Fibroblast of lung (primary cell): ENCODE data around the gene GPR176. TPM values are rescaled to one million over a fixed set of nuclear protein-coding genes. Genes with fewer than 3 reads are reported as not detected.

ENCODE experiments used
- DNase-seq, 2 donors: peaks; one replicate each; pipeline versions ENCODE4 v3.0.0 to v3.0.0-alpha.2; 2010; ENCODE audit warnings: low read depth in 2 of 2
- H2AFZ ChIP-seq: 2 replicates; pipeline ENCODE4 v1.5.1; 2012; ENCODE audit warnings: low read length, control low read depth, inconsistent platforms
- H3K27ac ChIP-seq: 2 replicates; pipeline ENCODE4 v1.5.1; 2011; ENCODE audit warnings: low read length, control low read depth; ENCODE audit not compliant: insufficient read depth
- H3K27me3 ChIP-seq: 2 replicates; pipeline ENCODE4 v1.5.1; 2011; ENCODE audit warnings: mild to moderate bottlenecking, low read length; ENCODE audit not compliant: control insufficient read depth, insufficient read depth
- H3K36me3 ChIP-seq: 2 replicates; pipeline ENCODE4 v1.5.1; 2011; ENCODE audit warnings: low read length; ENCODE audit not compliant: control insufficient read depth, insufficient read depth
- H3K4me1 ChIP-seq: 2 replicates; pipeline ENCODE4 v1.5.1; 2011; ENCODE audit warnings: low read length; ENCODE audit not compliant: control insufficient read depth, insufficient read depth; ENCODE audit errors: extremely low read depth
- H3K4me2 ChIP-seq: 2 replicates; pipeline ENCODE4 v1.5.1; 2011; ENCODE audit warnings: low read length, control low read depth; ENCODE audit not compliant: insufficient read depth; ENCODE audit errors: extremely low read depth
- H3K4me3 ChIP-seq, 4 experiments: fragments of 200-600 bp in 1 of 4; sonication (generic) in 1 of 4; replicated peaks in 1 of 4; 2 replicates each; pipeline ENCODE4 v1.5.1; 2011 to 2016; ENCODE audit warnings: low read length in 4 of 4, low read depth in 3 of 4, mild to moderate bottlenecking in 3 of 4, control low read depth in 2 of 4, inconsistent platforms in 1 of 4, mixed read lengths in 1 of 4; ENCODE audit not compliant: insufficient read depth in 1 of 4; ENCODE audit errors: control extremely low read depth in 1 of 4
- H3K79me2 ChIP-seq: 2 replicates; pipeline ENCODE4 v1.5.1; 2012; ENCODE audit warnings: mild to moderate bottlenecking, low read length, inconsistent platforms; ENCODE audit not compliant: control insufficient read depth, insufficient read depth
- H3K9ac ChIP-seq: 2 replicates; pipeline ENCODE4 v1.5.1; 2011; ENCODE audit warnings: mild to moderate bottlenecking, low read length, control low read depth; ENCODE audit not compliant: insufficient read depth
- H3K9me3 ChIP-seq: 2 replicates; pipeline ENCODE4 v1.5.1; 2012; ENCODE audit warnings: low read depth, low read length; ENCODE audit not compliant: control insufficient read depth, insufficient read depth
- H4K20me1 ChIP-seq: 2 replicates; pipeline ENCODE4 v1.5.1; 2011; ENCODE audit warnings: low read length; ENCODE audit not compliant: control insufficient read depth, insufficient read depth; ENCODE audit errors: extremely low read depth
- EZH2 ChIP-seq: IDR thresholded peaks from 2 replicates; pipeline ENCODE4 v1.5.1; 2012; ENCODE audit warnings: low read length, control low read depth, mild to moderate bottlenecking; ENCODE audit errors: missing control alignments
- polyA plus RNA-seq, 2 donors: library from polyadenylated mRNA; depleted of rRNA in 1 of 2; stranded (reverse) in 1 of 2; unstranded in 1 of 2; fragments of >200 nt; gene quantifications; 2 replicates each; pipeline ENCODE4 v1.2.1, GENCODE V29; 2011 to 2012; ENCODE audit warnings: missing spikeins in 1 of 2
- total RNA-seq: library from RNA; depleted of rRNA; stranded (reverse); fragments of >200 nt; gene quantifications from 2 replicates; pipeline ENCODE4 v1.2.1, GENCODE V29; 2014
- TF ChIP-seq, protein P1 (sequence below), 2 donors: IDR thresholded peaks in 1 of 2; conservative IDR thresholded peaks in 1 of 2; 1 replicate in 1 of 2; 2 replicates in 1 of 2; pipeline ENCODE4 v1.5.1; 2011 to 2012; ENCODE audit warnings: low read length in 2 of 2, control low read depth in 1 of 2, inconsistent platforms in 1 of 2, low read depth in 1 of 2, mild to moderate bottlenecking in 1 of 2

Gene GPR176
- total and polyA plus RNA-seq, 2 donors (not counting 1 experiment from before 2014, with no cell fraction given), result 124 to 179 TPM

DNA sequence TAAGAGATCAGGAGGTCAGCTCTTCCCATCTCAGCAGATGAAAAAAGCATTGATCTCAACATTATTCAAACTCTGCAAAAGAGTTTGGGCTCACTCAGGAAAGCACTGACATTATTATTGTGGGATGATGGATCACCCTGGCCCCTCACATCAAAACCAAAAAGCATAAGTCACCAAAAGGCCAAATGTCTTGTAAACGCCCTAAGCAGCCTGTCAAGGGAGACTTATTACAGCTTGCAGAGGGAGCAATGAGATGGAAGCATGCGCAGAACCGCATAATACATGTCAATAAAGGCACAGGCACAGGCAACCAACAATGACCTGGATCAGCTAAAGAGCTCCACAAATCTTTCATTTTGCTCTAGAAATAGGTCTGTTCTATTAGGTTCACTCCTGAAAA lies 142.0 kb downstream of the GPR176 start:
- TF ChIP-seq, protein P1, sequence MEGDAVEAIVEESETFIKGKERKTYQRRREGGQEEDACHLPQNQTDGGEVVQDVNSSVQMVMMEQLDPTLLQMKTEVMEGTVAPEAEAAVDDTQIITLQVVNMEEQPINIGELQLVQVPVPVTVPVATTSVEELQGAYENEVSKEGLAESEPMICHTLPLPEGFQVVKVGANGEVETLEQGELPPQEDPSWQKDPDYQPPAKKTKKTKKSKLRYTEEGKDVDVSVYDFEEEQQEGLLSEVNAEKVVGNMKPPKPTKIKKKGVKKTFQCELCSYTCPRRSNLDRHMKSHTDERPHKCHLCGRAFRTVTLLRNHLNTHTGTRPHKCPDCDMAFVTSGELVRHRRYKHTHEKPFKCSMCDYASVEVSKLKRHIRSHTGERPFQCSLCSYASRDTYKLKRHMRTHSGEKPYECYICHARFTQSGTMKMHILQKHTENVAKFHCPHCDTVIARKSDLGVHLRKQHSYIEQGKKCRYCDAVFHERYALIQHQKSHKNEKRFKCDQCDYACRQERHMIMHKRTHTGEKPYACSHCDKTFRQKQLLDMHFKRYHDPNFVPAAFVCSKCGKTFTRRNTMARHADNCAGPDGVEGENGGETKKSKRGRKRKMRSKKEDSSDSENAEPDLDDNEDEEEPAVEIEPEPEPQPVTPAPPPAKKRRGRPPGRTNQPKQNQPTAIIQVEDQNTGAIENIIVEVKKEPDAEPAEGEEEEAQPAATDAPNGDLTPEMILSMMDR (conservative IDR thresholded peaks at IDR 0.05 in 1 of 2, IDR thresholded peaks at IDR 0.05 in 1 of 2; ENCODE audit: low read depth in 1 of 2, low read length in 2 of 2), result no peak
- no peak for TF ChIP-seq EZH2
- Histone ChIP-seq H2AFZ (no peak overlapping the region), H3K9me3 (no peaks in the 10 kb centered on the region), H3K4me1 (no peaks in the 10 kb centered on the region), H3K4me3 (no peak overlapping the region), H3K27me3 (no peaks in the 10 kb centered on the region), H4K20me1 (no peaks in the 10 kb centered on the region), H3K27ac (no peak overlapping the region), H3K36me3 (no peaks in the 10 kb centered on the region), H3K79me2 (no peaks in the 10 kb centered on the region), H3K4me2 (no peak overlapping the region), H3K9ac (no peak overlapping the region)
- peak in 1 of 2 donors; percentile 82 for DNase-seq

DNA sequence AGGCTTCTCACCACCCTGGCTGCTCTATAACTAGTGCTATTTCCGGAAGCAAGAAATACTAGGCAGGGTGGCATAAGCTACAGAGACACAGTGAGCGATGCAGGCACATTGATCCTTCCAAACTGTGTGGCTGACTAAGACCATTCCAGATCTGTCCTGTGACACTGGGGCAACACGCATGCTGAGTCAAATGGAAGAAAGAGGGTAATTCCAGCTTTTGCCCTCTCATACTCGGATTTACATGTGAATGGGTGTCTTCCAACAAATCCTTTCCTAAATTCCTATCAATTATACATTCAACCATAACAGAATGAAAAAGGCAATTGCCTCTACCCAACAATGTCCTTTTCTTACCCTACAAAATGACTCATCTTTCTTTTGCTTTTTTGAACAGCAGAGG lies 142.6 kb downstream of the GPR176 start:
- Histone ChIP-seq H3K27ac (no peak overlapping the region), H2AFZ (no peak overlapping the region), H3K4me2 (no peak overlapping the region), H3K4me3 (no peak overlapping the region), H3K4me1 (no peaks in the 10 kb centered on the region), H3K9me3 (no peaks in the 10 kb centered on the region), H3K9ac (no peak overlapping the region), H3K27me3 (no peaks in the 10 kb centered on the region), H3K79me2 (no peaks in the 10 kb centered on the region), H3K36me3 (no peaks in the 10 kb centered on the region), H4K20me1 (no peaks in the 10 kb centered on the region)
- DNase-seq, result peak; percentile 12 to 44
- TF ChIP-seq EZH2, result no peak
- TF ChIP-seq, protein P1 (conservative IDR thresholded peaks at IDR 0.05 in 1 of 2, IDR thresholded peaks at IDR 0.05 in 1 of 2; ENCODE audit: low read depth in 1 of 2, low read length in 2 of 2), result no peak

DNA sequence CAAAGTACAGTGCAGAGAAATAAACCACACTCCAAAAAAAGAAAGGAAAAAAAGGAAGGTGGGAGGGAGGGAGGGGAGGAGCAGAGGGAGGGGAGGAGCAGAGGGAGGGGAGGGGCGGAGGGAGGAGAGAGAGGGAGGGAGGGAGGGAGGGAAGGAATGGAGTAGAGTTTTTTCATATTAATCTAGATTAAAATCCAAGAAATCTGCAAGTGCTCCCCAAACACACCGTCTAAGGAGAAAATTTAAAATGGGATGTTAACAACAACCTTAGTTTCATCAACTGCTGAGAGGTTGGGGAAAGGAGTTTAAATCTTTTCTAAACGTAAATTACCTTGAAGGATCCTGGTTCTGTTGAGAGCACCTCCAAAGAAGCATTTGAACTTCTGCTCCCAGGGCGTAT lies 144.0 kb downstream of the GPR176 start:
- no peak overlapping the region for H3K4me3 ChIP-seq
- H3K27me3 ChIP-seq, result no peaks in the 10 kb centered on the region
- H4K20me1 ChIP-seq, result no peaks in the 10 kb centered on the region
- H2AFZ ChIP-seq, result no peak overlapping the region
- no peaks in the 10 kb centered on the region for H3K9me3 ChIP-seq
- TF ChIP-seq EZH2, result no peak
- TF ChIP-seq, protein P1 (conservative IDR thresholded peaks at IDR 0.05 in 1 of 2, IDR thresholded peaks at IDR 0.05 in 1 of 2; ENCODE audit: low read depth in 1 of 2, low read length in 2 of 2), result no peak
- no peak overlapping the region for H3K9ac ChIP-seq
- H3K4me1 ChIP-seq, result no peaks in the 10 kb centered on the region
- H3K36me3 ChIP-seq, result no peaks in the 10 kb centered on the region
- H3K27ac ChIP-seq, result no peak overlapping the region
- H3K79me2 ChIP-seq, result no peaks in the 10 kb centered on the region
- no peak overlapping the region for H3K4me2 ChIP-seq
- no peak for DNase-seq
